ENCODE results near the gene IRF2BP2.

The IRF2BP2 gene

GRCh38 chr1:234559152-234559901, 50.7 kb downstream of the IRF2BP2 start:
- Mint-ChIP-seq H3K27ac (no peak overlapping the region), H3K36me3 (ENCODE audit: low read depth) (no peaks in the 10 kb centered on the region), H3K4me1 (ENCODE audit: low read depth) (peaks cover 1% of the 10 kb centered on the region), H3K4me3 (no peak overlapping the region), H3K27me3 (ENCODE audit: low read depth) (no peaks in the 10 kb centered on the region), H3K9me3 (no peaks in the 10 kb centered on the region)

GRCh38 chr1:234558330-234558836, 51.6 kb downstream of the IRF2BP2 start:
- peaks cover 1% of the 10 kb centered on the region for H3K4me1 Mint-ChIP-seq (ENCODE audit: low read depth)
- H3K27me3 Mint-ChIP-seq (ENCODE audit: low read depth), result no peaks in the 10 kb centered on the region
- no peaks in the 10 kb centered on the region for H3K9me3 Mint-ChIP-seq
- no peak overlapping the region for H3K27ac Mint-ChIP-seq
- H3K4me3 Mint-ChIP-seq, result no peak overlapping the region
- no peaks in the 10 kb centered on the region for H3K36me3 Mint-ChIP-seq (ENCODE audit: low read depth)

- H3K4me1 Mint-ChIP-seq (ENCODE audit: low read depth), result peaks cover 1% of the 10 kb centered on the region
- H3K9me3 Mint-ChIP-seq, result no peaks in the 10 kb centered on the region
- H3K27ac Mint-ChIP-seq, result no peak overlapping the region
- H3K36me3 Mint-ChIP-seq (ENCODE audit: low read depth), result no peaks in the 10 kb centered on the region
- no peak overlapping the region for H3K4me3 Mint-ChIP-seq
- H3K27me3 Mint-ChIP-seq (ENCODE audit: low read depth), result no peaks in the 10 kb centered on the region
Measured at GRCh38 chr1:234556245-234556943, 53.6 kb downstream of the IRF2BP2 start.

GRCh38 chr1:234555390-234556024, 54.5 kb downstream of the IRF2BP2 start:
- Mint-ChIP-seq H3K4me1 (ENCODE audit: low read depth) (peaks cover 1% of the 10 kb centered on the region), H3K27me3 (ENCODE audit: low read depth) (no peaks in the 10 kb centered on the region), H3K27ac (no peak overlapping the region), H3K9me3 (no peaks in the 10 kb centered on the region), H3K36me3 (ENCODE audit: low read depth) (no peaks in the 10 kb centered on the region), H3K4me3 (no peak overlapping the region)

GRCh38 chr1:234554698-234555311, 55.2 kb downstream of the IRF2BP2 start:
- Mint-ChIP-seq H3K27me3 (ENCODE audit: low read depth) (no peaks in the 10 kb centered on the region), H3K27ac (no peak overlapping the region), H3K4me1 (ENCODE audit: low read depth) (peaks cover 1% of the 10 kb centered on the region), H3K4me3 (no peak overlapping the region), H3K36me3 (ENCODE audit: low read depth) (no peaks in the 10 kb centered on the region), H3K9me3 (no peaks in the 10 kb centered on the region)

Data from T-helper 1 cell treated with Interleukin-12 subunit alpha and Interleukin-12 subunit beta and Interleukin-4 antibody, amounts not matched to agents 30 μg/mL and 1 μg/mL, for 36 hours (primary cell).